ENCODE results near the gene NLGN2.

NLGN2 gene

DNA sequence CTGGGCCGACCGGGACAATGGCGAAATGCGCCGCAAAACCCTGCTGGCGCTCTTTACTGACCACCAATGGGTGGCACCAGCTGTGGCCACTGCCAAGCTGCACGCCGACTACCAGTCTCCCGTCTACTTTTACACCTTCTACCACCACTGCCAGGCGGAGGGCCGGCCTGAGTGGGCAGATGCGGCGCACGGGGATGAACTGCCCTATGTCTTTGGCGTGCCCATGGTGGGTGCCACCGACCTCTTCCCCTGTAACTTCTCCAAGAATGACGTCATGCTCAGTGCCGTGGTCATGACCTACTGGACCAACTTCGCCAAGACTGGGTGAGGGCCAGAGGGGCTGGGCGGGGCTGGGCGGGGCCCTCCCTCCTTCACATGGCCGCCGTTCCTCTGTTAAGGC, 8.1 kb downstream of the NLGN2 start:
- no peak for DNase-seq

DNA sequence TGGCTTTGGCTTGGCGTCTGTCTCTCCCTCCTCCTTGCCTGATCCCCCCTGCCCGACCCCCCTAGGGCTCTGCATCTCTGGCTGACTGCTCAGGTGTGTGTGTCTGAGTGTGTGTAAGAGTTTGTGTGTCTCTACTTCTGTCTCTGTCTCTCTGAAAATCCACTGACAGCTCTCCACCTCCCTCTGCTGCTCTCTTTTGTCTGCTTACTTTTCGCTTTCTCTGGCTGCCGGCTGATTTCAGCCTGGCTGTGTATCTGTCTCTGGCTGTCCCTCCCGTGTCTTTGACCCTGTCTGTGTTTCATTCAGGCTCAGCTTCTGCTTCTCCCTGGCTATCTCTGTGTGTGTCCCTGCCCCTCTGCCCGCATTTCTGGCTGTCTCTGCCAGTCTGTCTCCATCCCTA, 8.7 kb downstream of the NLGN2 start:
- DNase-seq, result no peak

DNA sequence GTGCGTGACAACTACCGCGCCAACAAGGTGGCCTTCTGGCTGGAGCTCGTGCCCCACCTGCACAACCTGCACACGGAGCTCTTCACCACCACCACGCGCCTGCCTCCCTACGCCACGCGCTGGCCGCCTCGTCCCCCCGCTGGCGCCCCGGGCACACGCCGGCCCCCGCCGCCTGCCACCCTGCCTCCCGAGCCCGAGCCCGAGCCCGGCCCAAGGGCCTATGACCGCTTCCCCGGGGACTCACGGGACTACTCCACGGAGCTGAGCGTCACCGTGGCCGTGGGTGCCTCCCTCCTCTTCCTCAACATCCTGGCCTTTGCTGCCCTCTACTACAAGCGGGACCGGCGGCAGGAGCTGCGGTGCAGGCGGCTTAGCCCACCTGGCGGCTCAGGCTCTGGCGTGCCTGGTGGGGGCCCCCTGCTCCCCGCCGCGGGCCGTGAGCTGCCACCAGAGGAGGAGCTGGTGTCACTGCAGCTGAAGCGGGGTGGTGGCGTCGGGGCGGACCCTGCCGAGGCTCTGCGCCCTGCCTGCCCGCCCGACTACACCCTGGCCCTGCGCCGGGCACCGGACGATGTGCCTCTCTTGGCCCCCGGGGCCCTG, 9.5 kb downstream of the NLGN2 start:
- DNase-seq, result no peak

DNA sequence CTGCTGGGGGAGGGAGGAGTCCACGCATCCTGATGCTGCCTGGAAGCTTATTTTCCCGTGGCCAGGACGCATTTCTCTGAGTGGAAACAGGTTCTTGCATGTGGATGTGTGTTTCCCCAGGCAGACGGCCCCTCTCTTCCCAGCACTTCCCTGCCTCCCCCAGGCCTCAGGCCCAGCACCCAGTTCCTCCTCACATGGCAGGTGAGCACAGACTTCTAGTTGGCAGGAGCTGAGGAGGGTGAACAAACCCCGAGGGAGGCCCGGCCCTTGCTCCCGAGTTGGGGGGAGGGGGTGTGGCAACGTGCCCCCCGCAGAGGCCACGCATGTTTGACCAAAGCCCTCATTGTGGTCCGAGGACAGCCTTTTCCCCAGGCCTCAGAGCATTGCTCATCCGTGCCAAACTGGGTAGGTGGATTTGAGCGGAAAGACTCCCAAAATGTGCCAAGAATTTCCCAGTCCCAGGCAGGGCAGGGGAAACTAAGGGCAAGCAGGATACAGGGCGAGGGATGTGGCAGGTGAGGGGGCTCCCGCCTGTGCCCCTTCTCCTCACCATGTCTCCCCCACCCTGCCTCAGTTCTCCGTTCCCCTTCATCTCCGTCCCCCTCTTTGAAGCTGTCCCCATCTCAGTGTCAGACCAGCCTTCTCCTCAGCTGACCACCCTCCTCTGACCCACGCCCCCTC, 11.0 kb downstream of the NLGN2 start:
- no peak for DNase-seq

DNA sequence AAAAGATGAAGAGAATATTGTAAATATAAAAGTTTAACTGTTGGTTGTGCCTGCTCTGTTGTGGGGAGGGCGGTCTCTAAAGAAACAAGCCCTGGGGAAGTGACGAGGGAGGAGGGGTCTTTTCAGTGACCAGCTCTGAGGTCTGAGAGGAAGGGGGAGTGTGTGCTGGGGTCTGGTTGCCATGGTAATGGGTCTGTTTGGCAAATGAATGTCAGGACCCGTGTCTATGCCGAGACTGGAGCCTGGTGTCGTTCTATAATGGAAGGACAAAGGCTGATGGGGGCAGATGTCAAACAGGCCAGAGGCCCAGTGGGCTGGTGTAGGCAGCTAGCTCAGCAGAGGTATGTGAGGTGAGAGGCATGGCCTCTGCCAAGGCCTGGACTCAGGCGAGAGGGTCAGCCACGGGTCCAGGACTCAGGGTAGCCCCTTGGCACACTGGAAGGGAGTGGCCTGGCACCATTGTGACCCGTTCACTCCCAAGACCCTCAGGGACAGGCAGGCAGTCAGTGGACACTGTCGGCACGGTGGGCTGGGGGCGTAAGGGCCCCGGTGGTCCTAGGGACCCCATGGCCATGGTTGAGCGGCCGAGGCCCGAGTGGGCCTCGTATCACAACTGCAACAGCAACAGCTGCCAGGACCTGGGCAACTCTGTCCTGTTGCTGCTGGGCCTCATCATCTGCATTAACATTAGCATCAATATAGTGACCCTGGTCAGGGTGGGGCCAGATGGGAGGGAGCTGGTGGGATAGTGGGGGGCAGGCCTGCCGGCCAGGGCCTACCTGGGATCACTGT, 12.4 kb downstream of the NLGN2 start, which contains the start of gene SPEM1:
TSS of gene SPEM1 (plus strand) at position 506 of the 792 bp plus-strand sequence. CDS start at position 567, 61 bp downstream.
- no peak for DNase-seq

DNA sequence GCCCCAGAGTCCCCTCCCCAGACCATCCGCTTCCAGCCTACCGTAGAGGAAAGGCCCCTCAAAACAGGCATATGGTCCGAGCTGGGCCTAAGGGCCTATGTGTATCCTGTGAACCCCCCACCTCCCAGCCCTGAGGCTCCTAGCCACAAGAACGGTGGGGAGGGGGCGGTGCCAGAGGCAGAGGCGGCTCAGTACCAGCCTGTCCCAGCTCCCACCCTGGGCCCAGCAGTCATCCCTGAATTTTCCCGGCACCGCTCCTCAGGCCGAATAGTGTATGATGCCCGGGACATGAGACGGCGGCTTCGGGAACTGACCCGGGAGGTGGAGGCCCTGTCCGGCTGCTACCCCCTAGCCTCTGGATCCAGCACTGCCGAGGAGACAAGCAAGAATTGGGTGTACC, 13.5 kb downstream of the NLGN2 start:
- DNase-seq, result no peak

DNA sequence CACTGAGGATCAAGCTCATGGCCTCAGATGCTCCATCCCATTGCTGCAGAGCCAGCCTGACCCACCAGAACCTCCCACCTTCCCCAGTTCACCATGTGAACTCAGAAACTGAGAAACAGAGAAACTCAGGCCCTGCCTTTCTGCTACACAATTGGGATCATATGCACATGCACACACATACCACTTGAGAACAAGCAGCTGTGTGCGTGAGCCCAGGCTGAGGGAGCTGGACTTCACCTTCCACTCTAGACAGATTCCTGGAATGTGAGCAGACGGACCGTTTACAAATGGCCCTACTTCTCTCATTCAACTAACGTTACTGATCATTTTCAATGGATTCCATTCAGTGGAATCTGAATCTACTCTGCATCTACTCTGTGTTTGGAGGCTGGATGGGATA, 16.0 kb downstream of the NLGN2 start:
- DNase-seq, result no peak

DNA sequence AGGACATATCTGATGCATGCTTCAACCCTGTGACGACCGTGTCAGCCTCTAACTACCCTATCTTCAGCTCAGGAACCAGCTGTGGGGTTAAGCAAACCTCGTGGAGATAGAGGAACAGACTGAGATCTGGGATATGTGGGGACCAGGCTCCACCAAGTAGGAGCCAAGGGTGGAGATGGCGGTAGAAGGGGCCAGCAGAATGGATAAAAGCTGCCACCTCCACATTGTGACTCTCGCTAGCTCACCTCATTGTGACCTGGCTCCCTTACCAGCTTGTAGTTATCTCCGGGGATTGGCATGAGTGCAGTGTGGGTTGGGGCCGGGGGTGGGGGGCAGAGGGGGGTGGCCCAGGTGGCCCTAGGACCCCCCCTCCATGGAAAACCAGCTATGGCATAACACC, 17.7 kb downstream of the NLGN2 start, which contains the start of gene SPEM2:
TSS of gene SPEM2 (plus strand) at position 301 of the 400 bp plus-strand sequence. CDS start at position 374, 73 bp downstream.
- no peak for DNase-seq

DNA sequence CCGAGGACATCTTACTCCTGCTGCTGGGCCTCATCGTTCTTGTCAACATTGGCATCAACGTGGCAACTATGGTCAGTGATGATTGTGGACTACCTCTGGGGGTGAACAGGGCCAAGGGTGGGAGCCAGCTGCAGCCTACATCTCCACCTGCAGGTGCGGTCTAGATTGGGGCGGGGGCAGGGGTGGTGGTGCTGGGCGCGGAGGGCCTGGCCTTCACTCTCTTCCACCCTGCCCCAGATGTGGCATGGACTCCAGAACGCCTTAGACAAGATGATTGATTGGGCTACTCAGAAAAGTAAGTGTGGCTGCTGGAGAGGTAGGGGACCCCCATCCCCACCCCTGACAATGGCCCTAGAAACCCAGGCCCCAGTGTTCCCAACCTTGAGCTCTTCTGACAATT, 18.1 kb downstream of the NLGN2 start:
- no peak for DNase-seq

DNA sequence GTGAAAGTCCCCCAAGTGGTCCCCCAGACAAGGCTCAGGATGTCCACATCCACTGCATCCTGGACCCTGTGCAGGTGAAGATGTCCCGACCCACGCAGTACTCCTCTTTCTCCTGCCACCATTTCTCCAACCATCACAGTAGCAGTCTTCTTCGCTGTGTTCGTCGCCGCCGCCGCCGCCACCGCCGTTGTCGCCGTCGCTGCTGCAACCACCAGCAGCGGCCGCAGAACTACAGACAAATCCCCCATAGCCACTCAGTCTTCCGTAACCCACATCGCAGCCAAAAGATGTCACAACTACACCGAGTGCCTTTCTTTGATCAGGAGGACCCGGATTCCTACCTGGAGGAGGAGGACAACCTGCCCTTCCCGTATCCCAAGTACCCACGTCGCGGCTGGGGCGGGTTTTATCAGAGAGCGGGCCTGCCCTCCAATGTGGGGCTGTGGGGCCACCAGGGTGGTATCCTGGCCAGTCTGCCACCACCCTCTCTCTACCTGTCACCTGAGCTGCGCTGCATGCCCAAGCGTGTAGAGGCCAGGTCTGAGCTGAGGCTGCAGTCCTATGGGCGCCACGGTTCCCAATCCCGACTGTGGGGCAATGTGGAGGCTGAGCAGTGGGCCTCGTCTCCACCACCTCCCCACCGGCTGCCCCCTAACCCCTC, 18.7 kb downstream of the NLGN2 start:
- no peak for DNase-seq

DNA sequence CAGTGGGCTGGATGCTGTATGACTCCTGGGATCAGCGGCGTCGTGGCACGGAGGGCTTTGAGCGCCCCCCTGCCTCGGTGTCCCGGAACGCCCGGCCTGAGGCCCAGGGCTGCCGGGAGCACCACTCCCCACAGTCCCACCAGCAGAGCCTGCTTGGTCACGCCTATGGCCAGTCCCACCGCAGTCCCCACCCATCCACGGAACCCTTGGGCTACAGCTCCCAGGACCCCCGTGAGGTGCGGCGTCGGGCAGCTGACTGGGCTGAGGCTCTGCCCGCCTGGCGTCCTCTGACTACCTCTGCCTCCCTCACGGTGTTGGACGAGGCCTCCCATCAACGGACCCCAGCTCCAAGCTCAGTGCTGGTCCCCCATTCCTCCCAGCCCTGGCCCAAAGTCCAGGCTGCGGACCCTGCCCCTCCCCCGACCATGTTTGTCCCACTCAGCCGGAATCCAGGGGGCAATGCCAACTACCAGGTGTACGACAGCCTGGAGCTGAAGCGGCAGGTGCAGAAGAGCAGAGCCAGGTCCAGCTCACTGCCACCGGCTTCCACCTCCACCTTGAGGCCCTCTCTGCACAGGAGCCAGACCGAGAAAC, 19.3 kb downstream of the NLGN2 start:
- no peak for DNase-seq

DNA sequence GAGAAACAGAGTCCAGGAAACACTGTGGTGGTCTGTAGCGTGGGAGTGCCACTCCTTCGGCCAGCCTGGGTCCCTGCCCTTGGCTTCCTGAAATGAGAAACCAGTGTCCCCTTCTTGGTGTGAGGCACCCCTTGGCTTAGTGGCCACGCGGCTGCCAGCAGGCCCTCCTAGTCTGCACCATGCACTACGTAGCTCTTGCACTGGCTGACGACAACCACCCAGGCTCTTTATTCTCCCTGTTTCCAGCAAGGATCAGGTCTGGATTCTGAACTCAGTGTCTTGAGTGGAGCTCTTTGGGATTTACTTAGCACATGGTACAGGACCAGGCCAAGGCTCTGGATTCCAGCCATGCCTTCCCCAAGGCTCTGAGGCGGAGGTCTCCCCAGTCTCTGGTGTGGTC, 19.9 kb downstream of the NLGN2 start:
- DNase-seq, result no peak

DNA sequence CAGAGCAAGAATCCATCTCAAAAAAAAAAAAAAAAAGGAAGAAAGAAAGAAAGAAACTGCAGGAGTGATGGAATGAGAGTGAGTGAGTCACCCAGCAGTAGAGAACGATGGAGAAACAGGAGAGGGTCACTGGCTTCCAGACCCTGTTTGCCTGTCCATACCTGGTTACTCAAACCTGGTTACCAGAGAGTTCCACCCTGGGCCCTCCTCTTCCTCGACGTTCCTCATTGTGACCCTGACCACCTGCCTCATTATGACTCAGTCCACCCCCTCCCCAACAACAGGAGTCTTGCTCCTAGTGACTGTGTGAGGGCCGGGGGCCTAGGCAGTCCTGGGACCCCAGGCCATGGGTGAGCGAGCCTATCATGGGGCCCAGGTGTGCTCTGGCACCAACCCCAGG, 20.9 kb downstream of the NLGN2 start, which contains the start of gene SPEM3:
TSS of gene SPEM3 (plus strand) at position 301 of the 400 bp plus-strand sequence. CDS start at position 347, 46 bp downstream.
- no peak for DNase-seq

DNA sequence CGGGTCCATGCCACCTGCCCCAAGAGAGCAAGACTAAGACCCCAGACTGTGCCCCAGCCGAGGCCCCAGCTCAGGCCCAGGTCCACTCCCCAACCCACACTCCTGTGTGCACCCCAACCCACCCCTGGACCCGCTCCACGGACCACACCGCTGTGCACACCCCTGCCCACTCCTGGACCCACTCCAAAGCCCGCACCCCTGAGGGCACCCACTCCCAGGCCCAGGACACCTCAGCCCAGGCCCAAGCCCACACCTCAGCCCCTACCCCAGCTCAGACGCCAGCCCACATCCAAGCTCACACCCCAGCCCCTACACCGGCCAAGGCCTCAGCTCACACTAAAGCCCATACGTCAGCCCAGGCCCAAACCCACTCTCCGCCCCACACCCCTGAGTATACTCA, 22.1 kb downstream of the NLGN2 start:
- DNase-seq, result no peak

DNA sequence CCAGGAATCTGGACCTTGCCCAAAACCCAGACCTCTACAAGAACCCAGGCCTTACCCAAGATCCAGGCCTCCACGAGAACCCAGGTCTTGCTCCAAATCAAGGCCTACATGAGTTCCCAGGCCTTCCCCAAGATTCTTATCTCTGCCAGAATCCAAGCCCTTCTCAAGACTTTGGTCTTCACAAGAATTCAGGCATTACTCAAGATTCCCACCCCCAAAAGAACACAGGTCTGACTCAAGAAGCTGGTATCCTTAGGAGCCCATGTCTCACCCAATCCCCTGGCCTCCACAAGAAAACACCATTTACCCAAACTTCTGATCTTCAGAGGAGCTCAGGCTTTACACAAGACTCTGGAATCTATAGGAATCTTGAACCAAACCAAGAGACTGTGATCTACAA, 23.6 kb downstream of the NLGN2 start:
- no peak for DNase-seq

DNA sequence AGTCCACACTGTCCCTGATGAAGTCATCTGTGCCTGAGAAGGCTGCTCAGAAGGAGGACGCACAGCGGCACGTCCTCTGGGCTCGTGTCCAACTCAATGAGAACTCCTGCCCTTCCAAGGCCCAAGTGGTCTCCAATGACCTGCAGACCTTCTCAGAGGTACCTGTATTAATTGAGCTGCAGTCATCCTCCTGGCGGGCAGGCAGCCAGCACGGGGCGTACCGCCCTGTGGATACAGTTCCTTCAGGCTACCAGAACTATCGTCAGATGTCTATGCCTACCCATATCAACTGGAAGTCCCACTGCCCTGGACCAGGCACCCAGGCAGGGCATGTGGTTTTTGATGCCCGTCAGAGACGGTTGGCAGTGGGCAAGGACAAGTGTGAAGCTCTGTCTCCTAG, 24.7 kb downstream of the NLGN2 start:
- DNase-seq, result no peak

DNA sequence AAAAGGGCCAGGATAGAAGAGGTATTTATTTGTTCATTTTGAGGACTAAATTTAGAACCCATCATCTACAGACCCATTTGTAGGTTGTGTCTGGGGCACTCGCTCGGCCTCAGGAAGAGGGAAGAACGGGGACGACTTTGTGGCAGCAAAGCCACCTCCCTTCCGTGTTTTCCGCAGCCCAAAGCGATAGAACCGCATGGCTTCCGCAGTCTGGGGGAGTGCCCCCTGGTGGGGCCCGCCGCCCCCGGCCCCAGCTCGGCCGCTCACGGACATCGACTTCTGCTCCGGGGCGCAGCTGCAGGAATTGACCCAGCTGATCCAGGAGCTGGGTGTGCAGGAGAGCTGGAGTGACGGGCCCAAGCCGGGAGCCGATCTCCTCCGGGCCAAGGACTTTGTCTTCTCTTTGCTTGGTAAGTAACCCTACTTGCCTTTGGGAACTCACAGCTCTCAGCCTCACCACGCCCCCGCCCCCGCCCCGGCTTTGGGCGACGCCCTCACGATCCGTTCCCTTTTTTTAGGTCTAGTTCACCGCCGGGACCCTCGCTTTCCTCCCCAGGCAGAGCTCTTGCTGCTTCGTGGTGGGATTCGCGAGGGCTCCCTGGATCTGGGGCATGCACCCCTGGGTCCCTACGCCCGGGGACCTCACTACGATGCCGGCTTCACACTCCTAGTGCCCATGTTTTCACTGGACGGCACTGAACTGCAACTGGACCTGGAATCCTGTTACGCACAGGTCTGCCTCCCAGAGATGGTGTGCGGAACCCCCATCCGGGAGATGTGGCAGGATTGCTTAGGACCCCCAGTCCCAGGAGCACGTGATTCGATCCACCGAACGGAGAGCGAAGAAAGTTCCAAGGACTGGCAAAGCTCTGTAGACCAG, 28.3 kb downstream of the NLGN2 start:
- DNase-seq, result no peak

DNA sequence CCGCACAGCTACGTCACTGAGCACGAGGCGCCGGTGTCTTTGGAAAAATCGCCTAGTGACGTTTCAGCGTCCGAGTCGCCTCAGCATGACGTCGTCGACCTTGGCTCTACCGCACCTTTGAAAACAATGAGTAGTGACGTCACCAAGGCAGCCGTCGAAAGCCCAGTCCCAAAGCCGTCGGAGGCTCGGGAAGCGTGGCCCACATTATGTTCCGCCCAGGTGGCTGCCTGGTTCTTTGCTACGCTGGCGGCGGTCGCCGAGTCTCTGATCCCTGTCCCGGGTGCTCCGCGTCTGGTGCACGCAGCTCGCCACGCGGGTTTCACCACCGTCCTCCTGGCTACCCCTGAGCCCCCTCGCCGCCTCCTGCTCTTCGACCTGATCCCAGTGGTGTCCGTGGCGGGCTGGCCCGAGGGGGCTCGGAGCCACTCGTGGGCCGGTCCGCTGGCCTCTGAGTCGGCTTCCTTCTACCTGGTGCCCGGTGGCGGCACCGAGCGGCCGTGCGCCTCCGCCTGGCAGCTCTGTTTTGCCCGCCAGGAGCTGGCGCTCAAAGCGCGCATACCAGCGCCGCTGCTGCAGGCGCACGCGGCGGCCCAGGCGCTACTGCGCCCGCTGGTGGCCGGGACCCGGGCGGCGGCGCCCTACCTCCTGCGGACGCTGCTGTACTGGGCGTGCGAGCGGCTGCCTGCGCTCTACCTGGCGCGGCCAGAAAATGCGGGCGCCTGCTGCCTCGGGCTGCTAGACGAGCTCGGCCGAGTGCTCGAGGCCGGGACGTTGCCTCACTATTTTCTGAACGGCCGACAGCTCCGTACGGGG, 29.1 kb downstream of the NLGN2 start:
- DNase-seq, result no peak

DNA sequence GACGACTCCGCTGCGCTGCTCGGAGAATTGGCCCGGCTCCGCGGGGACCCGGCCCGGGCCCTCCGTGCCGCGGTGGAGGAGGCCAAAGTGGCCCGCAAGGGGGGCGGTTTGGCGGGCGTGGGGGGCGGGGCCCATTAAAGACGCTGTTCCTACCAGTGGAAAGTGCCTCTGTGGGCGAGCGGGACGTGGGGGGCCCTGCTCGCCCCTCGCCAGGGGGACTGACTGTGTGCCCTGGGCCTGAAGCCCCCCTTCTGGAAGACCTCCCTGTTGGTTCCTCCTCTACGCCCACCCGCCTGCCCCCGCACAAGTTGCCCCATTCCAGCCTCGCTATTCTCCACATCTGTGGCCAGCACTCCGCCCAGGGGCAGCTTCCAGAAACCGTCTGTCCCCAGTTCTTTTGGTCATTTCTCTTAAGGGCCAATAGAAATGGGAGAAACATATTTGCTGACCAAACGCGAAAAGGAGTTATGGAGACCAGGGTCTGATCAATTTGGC, 29.8 kb downstream of the NLGN2 start:
- no peak for DNase-seq

DNA sequence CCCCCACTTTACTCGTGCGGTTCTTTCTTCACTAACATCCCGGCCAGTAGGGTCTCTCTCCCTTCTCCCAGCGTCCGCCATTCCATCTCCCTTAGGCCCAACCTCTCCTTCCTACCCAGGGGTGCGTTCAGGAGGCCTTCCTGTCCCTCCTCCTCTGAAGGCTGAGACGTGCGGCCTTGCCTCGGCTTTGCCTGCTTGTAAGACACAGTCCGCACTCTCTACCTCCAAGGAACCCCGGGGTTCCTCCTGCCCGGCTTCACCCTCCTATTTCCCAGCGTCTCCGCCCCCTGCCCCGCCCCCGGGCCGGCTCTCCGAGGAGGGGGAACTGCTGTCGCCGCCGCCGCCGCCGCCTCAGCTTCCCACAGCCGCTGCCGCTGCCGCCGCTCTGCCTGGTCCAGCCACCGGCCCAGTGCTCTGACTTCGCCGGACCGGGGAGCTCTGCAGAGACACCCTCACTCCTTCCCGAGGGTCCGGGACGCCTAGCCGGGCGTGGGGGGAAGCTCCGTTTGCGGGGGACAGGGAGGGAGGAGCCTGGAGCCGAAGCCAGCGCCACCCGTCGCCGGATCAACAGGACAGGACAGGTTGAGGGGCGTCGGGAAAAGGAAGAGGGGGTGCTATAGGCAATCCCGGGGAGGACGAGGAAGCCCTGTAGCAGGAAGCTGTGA, 30.4 kb downstream of the NLGN2 start:
- DNase-seq, result no peak
